ENCODE measurements around the gene AMIGO3. TPM values are rescaled to one million over a fixed set of nuclear protein-coding genes. Genes with fewer than 3 reads are reported as not detected.
A peak's percentile ranks its signal among the peaks of the same experiment; 100 is the strongest.

The AMIGO3 gene
- total and polyA plus RNA-seq, 4 donors = 0.11 to 1.1 TPM; not detected in 2

- H3K36me3 ChIP-seq (ENCODE audit: control insufficient read depth in 4 of 4, insufficient read depth in 3 of 4, low read depth in 1 of 4, low read length in 3 of 4) = peaks cover 4 to 30% (median 11%) of the 10 kb centered on the region in 4 donors
- 94% methylated on average over 15 of the region's 15 CpGs for WGBS
- TF ChIP-seq GABPA (IDR thresholded peaks at IDR 0.05 in 1 of 2, conservative IDR thresholded peaks at IDR 0.05 in 1 of 2) = no peak
Measured at GRCh38 chr3:49727924-49728361, 8.5 kb upstream of the AMIGO3 start.

DNA sequence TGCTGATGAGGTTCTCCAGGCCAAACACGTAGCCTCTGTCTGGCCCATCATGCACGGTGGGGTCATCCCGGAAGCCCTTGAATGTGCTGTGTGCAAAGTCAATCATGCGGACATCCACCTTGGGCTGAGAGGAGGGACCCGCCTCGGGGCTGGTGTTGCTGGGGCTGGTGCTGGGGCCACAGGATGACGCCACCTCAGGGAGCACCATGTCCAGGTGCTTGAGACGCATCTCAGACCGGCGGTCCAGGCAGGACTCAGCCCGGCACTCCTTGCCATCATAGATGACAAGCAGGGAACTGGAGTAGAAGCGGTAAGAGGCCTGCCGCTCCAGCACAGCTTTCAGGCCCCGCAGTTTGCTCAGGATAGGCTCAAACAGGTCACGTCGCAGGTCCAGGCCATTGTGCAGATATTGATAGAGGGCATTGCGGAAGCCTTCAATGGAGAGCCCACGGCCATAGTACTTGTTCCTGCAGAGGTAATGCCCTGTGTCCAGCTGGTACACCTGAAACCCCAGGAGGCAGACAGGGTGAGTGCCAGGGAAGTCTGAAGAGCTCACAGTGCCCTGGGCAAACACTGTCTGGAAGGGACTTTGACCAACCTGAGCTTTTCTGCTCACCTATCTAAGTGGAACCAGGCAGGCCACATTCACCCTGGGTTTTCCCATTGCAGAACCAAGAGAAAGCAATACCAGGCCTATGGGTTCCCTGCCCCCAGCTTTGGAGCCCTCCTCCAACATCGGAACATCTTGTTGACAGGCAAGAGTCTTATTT, 7.9 kb upstream of the AMIGO3 start:
- DNase-seq (ENCODE audit: low spot score) = no peak
- TF ChIP-seq, protein P1, sequence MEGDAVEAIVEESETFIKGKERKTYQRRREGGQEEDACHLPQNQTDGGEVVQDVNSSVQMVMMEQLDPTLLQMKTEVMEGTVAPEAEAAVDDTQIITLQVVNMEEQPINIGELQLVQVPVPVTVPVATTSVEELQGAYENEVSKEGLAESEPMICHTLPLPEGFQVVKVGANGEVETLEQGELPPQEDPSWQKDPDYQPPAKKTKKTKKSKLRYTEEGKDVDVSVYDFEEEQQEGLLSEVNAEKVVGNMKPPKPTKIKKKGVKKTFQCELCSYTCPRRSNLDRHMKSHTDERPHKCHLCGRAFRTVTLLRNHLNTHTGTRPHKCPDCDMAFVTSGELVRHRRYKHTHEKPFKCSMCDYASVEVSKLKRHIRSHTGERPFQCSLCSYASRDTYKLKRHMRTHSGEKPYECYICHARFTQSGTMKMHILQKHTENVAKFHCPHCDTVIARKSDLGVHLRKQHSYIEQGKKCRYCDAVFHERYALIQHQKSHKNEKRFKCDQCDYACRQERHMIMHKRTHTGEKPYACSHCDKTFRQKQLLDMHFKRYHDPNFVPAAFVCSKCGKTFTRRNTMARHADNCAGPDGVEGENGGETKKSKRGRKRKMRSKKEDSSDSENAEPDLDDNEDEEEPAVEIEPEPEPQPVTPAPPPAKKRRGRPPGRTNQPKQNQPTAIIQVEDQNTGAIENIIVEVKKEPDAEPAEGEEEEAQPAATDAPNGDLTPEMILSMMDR (IDR thresholded peaks at IDR 0.05; ENCODE audit: low read depth, low read length, missing input control) = no peak
- no peak for TF ChIP-seq REST (IDR thresholded peaks at IDR 0.05)
- no peak for TF ChIP-seq JUND (IDR thresholded peaks at IDR 0.05)
- TF ChIP-seq RXRA (IDR thresholded peaks at IDR 0.05) = no peak
- no peak for TF ChIP-seq RAD21 (IDR thresholded peaks at IDR 0.05)
- peak; percentile 58 for TF ChIP-seq SP1 (IDR thresholded peaks at IDR 0.05)
- TF ChIP-seq EGR1 (IDR thresholded peaks at IDR 0.05; ENCODE audit: low read depth in 2 of 2) = no peak
- TF ChIP-seq, protein P2, sequence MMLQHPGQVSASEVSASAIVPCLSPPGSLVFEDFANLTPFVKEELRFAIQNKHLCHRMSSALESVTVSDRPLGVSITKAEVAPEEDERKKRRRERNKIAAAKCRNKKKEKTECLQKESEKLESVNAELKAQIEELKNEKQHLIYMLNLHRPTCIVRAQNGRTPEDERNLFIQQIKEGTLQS (IDR thresholded peaks at IDR 0.05) = no peak
- peak; percentile 61 to 82 for TF ChIP-seq HNF4A (conservative IDR thresholded peaks at IDR 0.05)
- TF ChIP-seq HNF4G (IDR thresholded peaks at IDR 0.05) = peak; percentile 32
- no peak for TF ChIP-seq NR2F2 (IDR thresholded peaks at IDR 0.05)
- no peak for TF ChIP-seq GABPA (IDR thresholded peaks at IDR 0.05 in 1 of 2, conservative IDR thresholded peaks at IDR 0.05 in 1 of 2)
- no peak overlapping the region for H3K27ac ChIP-seq (ENCODE audit: low read depth in 1 of 2, low read length in 2 of 2)
- no peak overlapping the region for H3K4me3 ChIP-seq (ENCODE audit: low read depth in 1 of 3, low read length in 3 of 3)
- H3K9ac ChIP-seq (ENCODE audit: low read depth in 1 of 2, low read length in 2 of 2) = no peak overlapping the region
- H3K9me3 ChIP-seq (ENCODE audit: control insufficient read depth in 4 of 4, low read length in 3 of 4) = no peaks in the 10 kb centered on the region
- 92% methylated on average over 19 of the region's 19 CpGs for WGBS
- H3K27me3 ChIP-seq (ENCODE audit: control insufficient read depth in 4 of 4, insufficient read depth in 4 of 4, low read length in 3 of 4) = no peaks in the 10 kb centered on the region
- peaks cover 4 to 38% (median 30%) of the 10 kb centered on the region in 4 donors for H3K4me1 ChIP-seq (ENCODE audit: control insufficient read depth in 4 of 4, insufficient read depth in 4 of 4, low read length in 3 of 4)
- peaks cover 1 to 24% (median 8%) of the 10 kb centered on the region in 4 donors for H3K36me3 ChIP-seq (ENCODE audit: control insufficient read depth in 4 of 4, insufficient read depth in 3 of 4, low read depth in 1 of 4, low read length in 3 of 4)

More at GRCh38 chr3:49727924-49728361, 8.5 kb upstream of the AMIGO3 start:
- H3K9ac ChIP-seq (ENCODE audit: low read depth in 1 of 2, low read length in 2 of 2) = no peak overlapping the region
- no peak overlapping the region for H3K27ac ChIP-seq (ENCODE audit: low read depth in 1 of 2, low read length in 2 of 2)
- no peaks in the 10 kb centered on the region for H3K9me3 ChIP-seq (ENCODE audit: control insufficient read depth in 4 of 4, low read length in 3 of 4)
- no peak for DNase-seq (ENCODE audit: low spot score)
- H3K4me3 ChIP-seq (ENCODE audit: low read depth in 1 of 3, low read length in 3 of 3) = no peak overlapping the region
- no peaks in the 10 kb centered on the region for H3K27me3 ChIP-seq (ENCODE audit: control insufficient read depth in 4 of 4, insufficient read depth in 4 of 4, low read length in 3 of 4)
- peaks cover 4 to 32% (median 25%) of the 10 kb centered on the region in 4 donors for H3K4me1 ChIP-seq (ENCODE audit: control insufficient read depth in 4 of 4, insufficient read depth in 4 of 4, low read length in 3 of 4)
